Stimulated activated CD8-positive, alpha-beta memory T cell treated with anti-CD3 and anti-CD28 coated beads, Interleukin-2, amount 100 ng/mL, for 1 hour (primary cell): ENCODE measurements around the gene OR10D3.
"Not testable (repeated sequence)": the region's sequence is repeated elsewhere in the genome, so short reads cannot be mapped to it uniquely, and the experiment has no call there.

Experiments
- DNase-seq, 2 donors: peaks; one replicate each; pipeline ENCODE4 v3.0.0-alpha.2; 2020; ENCODE audit warnings: low read depth in 2 of 2

The OR10D3 gene, protein sequence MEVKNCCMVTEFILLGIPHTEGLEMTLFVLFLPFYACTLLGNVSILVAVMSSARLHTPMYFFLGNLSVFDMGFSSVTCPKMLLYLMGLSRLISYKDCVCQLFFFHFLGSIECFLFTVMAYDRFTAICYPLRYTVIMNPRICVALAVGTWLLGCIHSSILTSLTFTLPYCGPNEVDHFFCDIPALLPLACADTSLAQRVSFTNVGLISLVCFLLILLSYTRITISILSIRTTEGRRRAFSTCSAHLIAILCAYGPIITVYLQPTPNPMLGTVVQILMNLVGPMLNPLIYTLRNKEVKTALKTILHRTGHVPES

DNA sequence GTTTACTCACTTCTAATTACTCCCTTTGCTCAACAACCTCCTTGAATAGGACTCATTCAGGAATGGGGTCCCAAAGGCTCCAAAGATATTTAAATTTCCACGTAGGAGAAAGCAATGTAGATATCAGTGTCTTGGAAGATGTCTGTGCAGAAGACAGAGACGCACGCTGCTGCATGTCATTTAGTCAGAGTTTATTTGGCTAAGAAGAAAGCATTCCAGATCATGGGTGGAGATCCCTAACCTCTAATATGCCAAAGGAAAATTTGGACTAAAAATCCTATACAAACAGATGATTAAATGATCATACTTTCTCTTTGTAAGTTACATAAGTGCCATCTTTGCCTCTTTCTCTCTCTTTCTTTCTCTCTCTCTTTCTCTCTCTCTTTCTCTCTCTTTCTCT, at the start of gene OR10D3:
Gene OR10D3 (plus strand): TSS at position 278 of the 400 bp plus-strand sequence. CDS start 1,925 bp downstream, outside the sequence.
- no peak for DNase-seq

DNA sequence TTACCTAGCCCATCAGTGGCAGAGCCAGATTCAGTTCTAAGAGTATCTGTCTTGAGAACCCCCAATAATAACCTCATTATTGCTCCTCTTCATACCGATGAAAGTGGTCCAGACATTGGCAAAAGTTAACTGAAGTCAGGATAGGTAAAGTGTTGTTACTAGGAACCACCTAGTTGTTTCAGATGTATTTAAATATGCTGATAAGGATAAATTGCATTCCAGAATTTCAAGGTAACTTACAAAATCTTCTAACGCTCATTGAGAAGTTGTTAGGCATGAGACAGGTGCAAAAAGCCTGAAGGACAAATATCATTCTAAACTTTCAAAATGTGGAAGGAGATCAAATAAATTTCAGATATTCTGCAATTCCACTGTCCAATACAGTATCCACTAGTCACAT, 40.1 kb upstream of the OR10D3 start:
- DNase-seq: no peak

GRCh38 chr11:124147951-124148350, 35.2 kb upstream of the OR10D3 start:
- no peak for DNase-seq

- DNase-seq: no peak
Observed at GRCh38 chr11:124150684-124151083, 32.5 kb upstream of the OR10D3 start.

GRCh38 chr11:124152770-124153407, 30.3 kb upstream of the OR10D3 start:
- no peak for DNase-seq

GRCh38 chr11:124153821-124154220, 29.3 kb upstream of the OR10D3 start:
- DNase-seq: no peak

- no peak for DNase-seq
Observed at GRCh38 chr11:124159481-124159880, 23.7 kb upstream of the OR10D3 start.

DNA sequence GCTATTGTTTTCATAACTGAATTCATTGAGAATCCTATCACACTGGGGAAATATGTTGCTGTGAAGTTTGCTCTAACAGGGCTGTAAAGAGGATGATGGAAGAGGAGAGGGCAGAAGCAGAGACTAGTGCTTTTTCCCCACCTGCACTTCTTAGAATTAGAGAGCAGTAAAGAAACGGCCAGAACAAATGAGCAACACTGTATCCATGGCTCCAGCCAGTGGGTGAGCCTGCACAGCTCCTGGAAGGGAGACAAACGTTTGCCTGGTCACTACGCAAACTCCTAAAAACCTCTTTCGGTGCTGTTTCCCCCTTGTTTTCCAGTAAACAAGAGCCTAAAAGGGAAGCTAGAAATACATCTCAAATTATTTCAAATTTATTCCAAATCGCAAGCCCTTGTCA, 22.2 kb upstream of the OR10D3 start:
- DNase-seq: no peak

DNA sequence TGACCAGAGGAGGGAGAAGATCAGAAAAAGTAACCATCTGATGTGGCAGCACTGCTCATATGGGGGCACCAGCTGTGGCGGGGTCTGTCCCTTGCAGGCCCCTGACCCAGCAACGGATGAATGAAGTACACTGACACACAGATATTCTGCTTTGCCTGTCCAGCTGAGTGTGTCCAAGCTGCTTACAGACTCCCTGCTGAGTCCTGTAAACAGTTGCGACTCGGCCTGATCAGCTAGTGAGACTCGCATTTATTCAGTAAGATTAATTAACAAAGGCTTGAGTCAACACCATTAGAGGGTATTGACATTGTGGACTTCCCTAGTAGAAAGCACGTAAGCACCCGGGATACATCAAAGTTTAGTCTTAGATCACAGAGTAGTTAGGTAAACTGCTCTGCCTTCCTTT, 15.3 kb upstream of the OR10D3 start:
- no peak for DNase-seq

DNA sequence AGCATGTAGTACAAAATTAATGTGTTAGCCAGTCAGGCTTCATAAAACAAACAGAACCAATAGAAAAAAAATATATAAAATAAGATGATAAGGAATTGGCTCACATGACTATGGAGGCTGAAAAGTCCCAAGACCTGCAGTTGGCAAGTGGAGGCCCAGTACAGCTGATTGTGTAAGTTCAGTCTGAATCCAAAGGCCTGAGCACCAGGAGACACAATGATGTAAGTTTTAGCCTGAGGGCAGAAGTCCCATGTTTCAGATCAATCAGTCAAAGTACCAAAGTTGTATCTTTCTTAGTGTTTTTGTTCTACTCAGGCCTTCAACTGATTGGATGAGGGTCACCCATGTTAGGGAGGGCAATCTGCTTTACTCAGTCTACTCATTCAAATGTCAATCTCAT, 14.3 kb upstream of the OR10D3 start:
- no peak for DNase-seq

DNA sequence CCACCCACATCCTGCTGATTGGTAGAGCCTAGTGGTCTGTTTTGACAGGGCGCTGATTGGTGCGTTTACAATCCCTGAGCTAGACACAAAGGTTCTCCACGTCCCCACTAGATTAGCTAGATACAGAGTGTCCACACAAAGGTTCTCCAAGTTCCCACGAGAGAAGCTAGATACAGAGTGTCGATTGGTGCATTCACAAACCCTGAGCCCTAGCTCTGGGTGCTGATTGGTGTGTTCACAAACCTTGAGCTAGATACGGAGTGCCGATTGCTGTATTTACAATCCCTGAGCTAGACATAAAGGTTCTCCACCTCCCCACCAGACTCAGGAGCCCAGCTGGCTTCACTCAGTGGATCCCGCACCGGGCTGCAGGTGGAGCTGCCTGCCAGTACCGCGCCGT, 12.8 kb upstream of the OR10D3 start:
- DNase-seq: not testable (repeated sequence)

DNA sequence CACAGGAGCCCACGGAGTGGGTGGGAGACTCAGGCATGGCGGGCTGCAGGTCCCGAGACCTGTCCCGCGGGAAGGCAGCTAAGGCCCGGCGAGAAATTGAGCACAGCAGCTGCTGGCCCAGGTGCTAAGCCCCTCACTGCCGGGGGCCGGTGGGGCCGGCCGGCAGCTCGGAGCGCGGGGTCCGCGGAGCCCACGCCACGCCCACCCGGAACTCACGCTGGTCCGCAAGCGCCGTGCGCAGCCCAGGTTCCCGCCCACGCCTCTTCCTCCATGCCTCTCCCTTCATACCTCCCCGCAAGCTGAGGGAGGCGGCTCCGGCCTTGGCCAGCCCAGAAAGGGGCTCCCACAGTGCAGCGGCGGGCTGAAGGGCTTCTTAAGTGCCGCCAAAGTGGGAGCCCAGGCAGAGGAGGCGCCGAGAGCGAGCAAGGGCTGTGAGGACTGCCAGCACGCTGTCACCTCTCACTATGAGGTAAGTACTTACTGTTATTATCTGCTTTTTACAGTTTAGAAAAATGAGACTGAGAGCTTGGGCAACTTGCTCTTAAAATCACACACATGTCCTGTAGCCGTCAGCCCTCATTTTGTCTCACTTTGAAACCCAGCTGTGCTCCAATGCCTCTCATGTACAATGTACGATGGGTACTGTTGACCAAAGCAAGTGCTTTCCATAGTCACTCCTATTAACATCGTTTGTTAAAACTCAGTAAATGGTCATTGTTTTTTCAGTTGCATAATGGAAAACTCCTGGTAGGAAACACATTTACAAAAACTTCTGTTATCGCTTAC, 12.2 kb upstream of the OR10D3 start:
- no peak for DNase-seq

DNA sequence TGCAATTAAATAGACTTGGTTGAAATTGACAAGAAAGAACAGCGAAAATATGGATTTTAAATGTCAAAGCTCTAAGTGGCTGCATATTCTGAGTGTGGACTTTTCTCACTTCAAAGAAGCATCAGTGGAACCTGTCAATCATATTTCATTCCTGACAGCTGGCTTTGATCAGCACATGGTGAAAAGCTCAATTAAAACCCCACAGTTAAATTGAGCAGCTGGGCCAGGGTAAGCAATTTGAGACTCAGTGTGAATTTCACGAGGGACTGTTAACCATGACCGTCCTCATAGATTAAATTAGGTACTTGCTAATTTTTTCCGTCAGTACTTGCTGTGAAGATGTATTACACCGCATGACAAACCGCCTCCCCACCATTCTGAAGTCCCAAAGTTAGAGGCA, 11.0 kb upstream of the OR10D3 start:
- DNase-seq: no peak

DNA sequence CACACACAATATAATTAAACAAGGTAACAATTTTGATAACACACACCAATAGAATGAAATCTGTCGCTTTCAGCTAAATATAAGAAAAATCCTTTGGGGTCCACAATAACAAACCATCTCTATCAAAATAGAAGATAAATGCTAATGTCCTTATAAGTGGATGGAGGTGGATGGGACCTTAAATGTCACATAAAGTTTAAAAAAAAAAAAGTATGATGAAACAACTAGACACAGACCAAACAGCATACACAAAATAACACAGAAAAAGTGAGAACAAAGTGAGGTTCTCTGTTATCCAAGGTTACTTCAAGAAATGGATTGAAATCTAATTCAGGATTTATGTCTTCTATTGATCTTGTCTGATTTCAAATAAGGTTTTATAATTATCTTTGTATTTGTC, 10.5 kb upstream of the OR10D3 start:
- no peak for DNase-seq

DNA sequence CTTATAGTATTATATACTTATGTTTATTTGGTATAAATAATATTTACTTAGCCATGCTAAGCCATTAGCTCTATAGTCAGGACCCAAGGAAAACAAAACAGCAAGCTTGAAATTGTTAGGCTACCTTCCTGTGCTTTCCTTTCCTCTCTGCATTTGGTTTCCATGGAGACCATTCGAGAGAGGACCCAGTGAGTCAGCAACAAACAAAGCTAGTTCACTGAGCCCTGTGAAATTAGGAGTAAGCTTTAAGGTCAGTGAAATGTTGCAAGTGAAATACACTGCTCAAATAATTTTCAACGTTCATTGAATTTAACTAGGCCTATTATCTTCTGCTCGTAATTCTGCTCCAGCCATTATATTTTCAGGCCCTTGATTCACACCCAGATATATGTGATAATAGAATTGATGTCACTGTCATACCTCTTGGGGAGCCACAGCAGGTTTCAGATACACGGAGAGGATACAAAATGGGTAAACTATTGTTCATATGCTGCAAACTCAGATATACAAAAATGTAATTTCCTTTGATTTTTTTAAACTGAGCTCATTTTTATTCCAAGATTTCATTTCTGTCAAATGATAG, 9.1 kb upstream of the OR10D3 start:
- DNase-seq: no peak

DNA sequence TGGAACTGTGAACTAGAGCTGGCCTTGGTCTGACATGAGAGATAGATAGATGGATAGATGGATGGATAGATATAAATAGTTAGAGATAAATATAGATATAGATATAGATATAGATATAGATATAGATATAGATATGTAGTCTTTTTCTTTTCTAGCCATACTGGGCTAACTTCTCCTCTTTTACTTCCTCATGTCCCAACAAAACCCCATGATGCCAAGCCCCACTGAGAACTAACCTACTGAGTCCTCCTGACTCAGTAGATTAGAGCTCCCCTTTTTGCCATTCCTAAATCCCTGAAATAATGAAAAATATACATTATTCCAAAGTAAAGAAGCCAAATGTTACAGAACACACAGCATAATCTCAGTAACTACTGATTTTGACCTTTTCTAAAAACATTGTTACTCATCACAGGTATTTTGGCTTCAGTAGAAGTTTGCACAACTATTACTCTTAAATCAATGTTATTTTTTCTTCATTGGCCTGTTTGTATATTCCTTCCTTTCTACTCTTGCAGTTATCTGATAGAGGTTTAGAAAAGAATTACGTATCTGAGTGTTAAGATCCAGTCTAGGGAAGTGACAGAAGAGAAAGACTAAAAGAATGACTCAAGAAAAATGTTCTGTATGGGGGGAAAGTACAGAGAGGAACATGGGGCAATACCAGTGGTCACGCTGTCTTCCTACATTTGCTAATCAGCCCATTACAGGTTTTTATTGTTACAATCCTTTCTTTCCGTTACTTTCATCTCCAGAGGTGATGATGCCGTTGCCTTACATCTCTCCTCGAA, 6.0 kb upstream of the OR10D3 start:
- no peak for DNase-seq

GRCh38 chr11:124179310-124179709, 3.8 kb upstream of the OR10D3 start:
- DNase-seq: no peak

GRCh38 chr11:124190298-124191139, 7.4 kb downstream of the OR10D3 start:
- DNase-seq: no peak

GRCh38 chr11:124193221-124194010, 10.3 kb downstream of the OR10D3 start:
- DNase-seq: no peak
